Body of pancreas (tissue), 4 donors: ENCODE results near the gene S100A13. TPM values are rescaled to one million over a fixed set of nuclear protein-coding genes. Genes with fewer than 3 reads are reported as not detected.
A peak's percentile ranks its signal among the peaks of the same experiment; 100 is the strongest.
"Not testable (repeated sequence)": the region's sequence is repeated elsewhere in the genome, so short reads cannot be mapped to it uniquely, and the experiment has no call there.

Source experiments
- ATAC-seq: fragments of 150-250 bp; one replicate; pipeline ENCODE4 v1.9.1; 2016
- DNase-seq, 4 donors: peaks; one replicate each; pipeline ENCODE4 v3.0.0-alpha.2; 2019
- H3K27ac ChIP-seq, 4 donors: fragments of 200-600 bp; sonication (generic); 1 replicate in 3 of 4; 2 replicates in 1 of 4; pipeline versions ENCODE4 v1.5.1 to v1.6.1; 2016 to 2019; ENCODE audit warnings: mild to moderate bottlenecking in 1 of 4, mixed read lengths in 1 of 4, moderate library complexity in 1 of 4
- H3K27me3 ChIP-seq, 2 donors: fragments of 200-600 bp; sonication (generic); one replicate each; pipeline ENCODE4 v1.6.0; 2016; ENCODE audit warnings: mild to moderate bottlenecking in 1 of 2
- H3K36me3 ChIP-seq, 2 donors: fragments of 200-600 bp; sonication (generic); replicated peaks in 1 of 2; 2 replicates each; pipeline ENCODE4 v1.5.1; 2016; ENCODE audit warnings: low read depth in 2 of 2; ENCODE audit not compliant: insufficient read depth in 1 of 2
- H3K4me1 ChIP-seq: fragments of 200-600 bp; sonication (generic); one replicate; pipeline ENCODE4 v1.6.0; 2016
- H3K4me3 ChIP-seq, 2 donors: fragments of 200-600 bp; sonication (generic); 1 replicate in 1 of 2; 2 replicates in 1 of 2; pipeline ENCODE4 v1.5.1; 2016 to 2019
- H3K9me3 ChIP-seq, 3 donors: fragments of 200-600 bp; sonication (generic); 1 replicate in 2 of 3; 2 replicates in 1 of 3; pipeline ENCODE4 v1.5.1; 2016
- POLR2A ChIP-seq, 3 donors: fragments of 450-650 bp; IDR thresholded peaks; one replicate each; pipeline ENCODE4 v1.6.1; 2016; ENCODE audit warnings: antibody characterized with exemption in 3 of 3, mild to moderate bottlenecking in 2 of 3
- WGBS, 2 donors: methylation state at CpG; one replicate each; pipeline ENCODE4 v1.1.5; 2017; 5-methylcytosine and 5-hydroxymethylcytosine counted together
- intact Hi-C: fragments of 100-400 bp; cut with DNase I; formaldehyde crosslinking; loops from one replicate; pipeline ENCODE4 v1.15.1; 2023
- total RNA-seq, 2 donors: library from RNA; depleted of rRNA; stranded (reverse); fragments of >200 nt; gene quantifications; one replicate each; pipeline ENCODE4 v1.1.0, GENCODE V29; 2016
- TF ChIP-seq, protein P1 (sequence below), 7 experiments: fragments of 450-650 bp in 4 of 7; fragments of 200-600 bp in 3 of 7; sonication (generic) in 3 of 7; IDR thresholded peaks; one replicate each; pipeline ENCODE4 v1.5.1; 2016 to 2019; ENCODE audit warnings: antibody characterized with exemption in 7 of 7

Gene S100A13
- total RNA-seq, 2 donors from 2014 or later, result 65.3 to 88.7 TPM

- H3K27me3 ChIP-seq, result no peaks in the 10 kb centered on the region
- no peaks in the 10 kb centered on the region for H3K9me3 ChIP-seq
- peaks cover 0 to 19% of the 10 kb centered on the region in 2 donors for H3K36me3 ChIP-seq
- peak overlapping the region; percentile 53 to 93 (median 83) for H3K27ac ChIP-seq
- H3K4me1 ChIP-seq, result peaks cover 24% of the 10 kb centered on the region
- 1 to 2% methylated on average over 19 to 22 of the region's 22 CpGs for WGBS, 2 donors
- intact Hi-C loops, result no loop called here
- ATAC-seq (peak; percentile 9), DNase-seq (no peak)
- TF ChIP-seq POLR2A (IDR thresholded peaks at IDR 0.05), result no peak
- TF ChIP-seq, protein P1, sequence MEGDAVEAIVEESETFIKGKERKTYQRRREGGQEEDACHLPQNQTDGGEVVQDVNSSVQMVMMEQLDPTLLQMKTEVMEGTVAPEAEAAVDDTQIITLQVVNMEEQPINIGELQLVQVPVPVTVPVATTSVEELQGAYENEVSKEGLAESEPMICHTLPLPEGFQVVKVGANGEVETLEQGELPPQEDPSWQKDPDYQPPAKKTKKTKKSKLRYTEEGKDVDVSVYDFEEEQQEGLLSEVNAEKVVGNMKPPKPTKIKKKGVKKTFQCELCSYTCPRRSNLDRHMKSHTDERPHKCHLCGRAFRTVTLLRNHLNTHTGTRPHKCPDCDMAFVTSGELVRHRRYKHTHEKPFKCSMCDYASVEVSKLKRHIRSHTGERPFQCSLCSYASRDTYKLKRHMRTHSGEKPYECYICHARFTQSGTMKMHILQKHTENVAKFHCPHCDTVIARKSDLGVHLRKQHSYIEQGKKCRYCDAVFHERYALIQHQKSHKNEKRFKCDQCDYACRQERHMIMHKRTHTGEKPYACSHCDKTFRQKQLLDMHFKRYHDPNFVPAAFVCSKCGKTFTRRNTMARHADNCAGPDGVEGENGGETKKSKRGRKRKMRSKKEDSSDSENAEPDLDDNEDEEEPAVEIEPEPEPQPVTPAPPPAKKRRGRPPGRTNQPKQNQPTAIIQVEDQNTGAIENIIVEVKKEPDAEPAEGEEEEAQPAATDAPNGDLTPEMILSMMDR (IDR thresholded peaks at IDR 0.05), result no peak
- peak overlapping the region; percentile 71 to 73 for H3K4me3 ChIP-seq
Measured at GRCh38 chr1:153670257-153670858, 43.1 kb upstream of the S100A13 start.

GRCh38 chr1:153669606-153670005 lies 42.3 kb upstream of the S100A13 start:
- Histone ChIP-seq H3K4me1 (peaks cover 24% of the 10 kb centered on the region), H3K27ac (peak overlapping the region in 1 of 4 donors; percentile 76), H3K9me3 (no peaks in the 10 kb centered on the region), H3K36me3 (peaks cover 0 to 24% of the 10 kb centered on the region in 2 donors), H3K27me3 (no peaks in the 10 kb centered on the region), H3K4me3 (no peak overlapping the region)
- DNase-seq, result no peak
- intact Hi-C loops, result no loop called here
- TF ChIP-seq, protein P1 (IDR thresholded peaks at IDR 0.05), result no peak
- no peak for TF ChIP-seq POLR2A (IDR thresholded peaks at IDR 0.05)
- ATAC-seq, result no peak
- WGBS, 2 donors, result 53 to 68% methylated on average over 6 of the region's 6 CpGs

DNA sequence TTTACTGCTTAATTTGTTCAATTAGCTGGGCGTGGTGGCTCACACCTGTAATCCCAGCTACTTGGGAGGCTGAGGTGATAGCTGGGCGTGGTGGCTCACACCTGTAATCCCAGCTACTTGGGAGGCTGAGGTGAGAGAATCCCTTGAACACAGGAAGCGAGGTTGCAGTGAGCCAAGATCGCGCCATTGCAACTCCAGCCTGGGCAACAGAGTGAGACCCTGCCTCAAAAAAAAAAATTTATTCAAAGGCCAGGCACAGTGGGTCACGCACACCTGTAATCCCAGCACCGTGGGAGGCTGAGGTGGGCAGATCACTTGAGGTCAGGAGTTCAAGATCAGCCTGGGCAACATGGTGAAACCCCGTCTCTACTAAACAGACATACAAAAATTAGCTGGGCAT lies 41.4 kb upstream of the S100A13 start:
- H3K36me3 ChIP-seq, result peaks cover 5 to 34% of the 10 kb centered on the region in 2 donors
- ATAC-seq, H3K27me3 ChIP-seq, H3K27ac ChIP-seq, DNase-seq, H3K4me3 ChIP-seq, H3K9me3 ChIP-seq, intact Hi-C loops: not testable (repeated sequence)
- H3K4me1 ChIP-seq, result peaks cover 24% of the 10 kb centered on the region
- WGBS, 2 donors, result 94 to 99% methylated on average over 7 to 8 of the region's 8 CpGs

DNA sequence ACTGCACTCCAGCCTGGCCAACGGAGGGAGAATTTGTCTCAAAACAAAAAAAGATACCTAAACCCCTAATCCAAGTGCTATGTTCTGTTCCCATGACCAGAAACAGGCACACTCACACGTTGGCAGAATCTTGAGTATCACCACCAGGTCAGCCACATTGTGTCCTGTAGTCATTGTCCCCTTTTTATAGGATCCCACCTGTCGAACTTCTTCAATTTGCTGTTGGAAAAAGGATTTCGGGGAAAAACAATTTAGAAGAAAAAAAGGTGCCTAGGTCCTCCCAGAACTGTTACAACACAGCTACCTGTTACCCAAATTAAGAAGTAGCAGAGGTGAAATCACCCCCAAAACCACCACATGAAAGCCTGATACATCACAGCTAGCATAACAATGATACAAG lies 40.1 kb upstream of the S100A13 start:
- WGBS, 2 donors, result 82 to 84% methylated on average over 4 of the region's 4 CpGs
- Histone ChIP-seq H3K4me1 (peaks cover 24% of the 10 kb centered on the region), H3K27me3 (no peaks in the 10 kb centered on the region), H3K36me3 (peaks cover 5 to 44% of the 10 kb centered on the region in 2 donors), H3K27ac (no peak overlapping the region), H3K4me3 (no peak overlapping the region), H3K9me3 (no peaks in the 10 kb centered on the region)
- ATAC-seq (no peak), DNase-seq (no peak)
- TF ChIP-seq, protein P1 (IDR thresholded peaks at IDR 0.05), result no peak
- no peak for TF ChIP-seq POLR2A (IDR thresholded peaks at IDR 0.05)
- intact Hi-C loops, result no loop called here

GRCh38 chr1:153663211-153663610 lies 35.9 kb upstream of the S100A13 start:
- no peak for ATAC-seq
- no peak overlapping the region for H3K27ac ChIP-seq
- peaks cover 5 to 54% of the 10 kb centered on the region in 2 donors for H3K36me3 ChIP-seq
- 81 to 82% methylated on average over 5 of the region's 5 CpGs for WGBS, 2 donors
- no peak for TF ChIP-seq POLR2A (IDR thresholded peaks at IDR 0.05)
- TF ChIP-seq, protein P1 (IDR thresholded peaks at IDR 0.05), result no peak
- H3K4me3 ChIP-seq, result no peak overlapping the region
- no peaks in the 10 kb centered on the region for H3K9me3 ChIP-seq
- intact Hi-C loops, result no loop called here
- no peak for DNase-seq
- peaks cover 16% of the 10 kb centered on the region for H3K4me1 ChIP-seq
- no peaks in the 10 kb centered on the region for H3K27me3 ChIP-seq
